GM12878 (cell line): ENCODE measurements around the gene AP3D1. TPM values are rescaled to one million over a fixed set of nuclear protein-coding genes. Genes with fewer than 3 reads are reported as not detected.
A peak's percentile ranks its signal among the peaks of the same experiment; 100 is the strongest.

Experiments used
- BACH1 ChIP-seq: fragments of 450-650 bp; IDR thresholded peaks from 2 replicates; pipeline ENCODE4 v1.6.1; 2017; ENCODE audit warnings: mild to moderate bottlenecking, borderline replicate concordance
- BHLHE40 ChIP-seq, 2 experiments: fragments of 450-650 bp in 1 of 2; IDR thresholded peaks; 2 replicates each; pipeline ENCODE4 v1.6.1; 2011 to 2017; ENCODE audit warnings: low read depth in 2 of 2, borderline replicate concordance in 1 of 2, improper control_type of control experiment in 1 of 2, low read length in 1 of 2, mild to moderate bottlenecking in 1 of 2
- CBFB ChIP-seq: IDR thresholded peaks from 2 replicates; pipeline ENCODE4 v1.6.1; 2016; ENCODE audit warnings: antibody characterized with exemption, low read depth
- CBX3 ChIP-seq: fragments of 200-600 bp; sonication (generic); IDR thresholded peaks from 2 replicates; pipeline ENCODE4 v1.6.1; 2016; ENCODE audit warnings: low read depth, borderline replicate concordance
- CHD2 ChIP-seq: IDR thresholded peaks from 2 replicates; pipeline ENCODE4 v1.6.1; 2011; ENCODE audit warnings: low read depth, low read length, improper control_type of control experiment, borderline replicate concordance
- EED ChIP-seq: sonication (generic); IDR thresholded peaks from 2 replicates; pipeline ENCODE4 v1.6.1; 2016; ENCODE audit warnings: antibody characterized with exemption, low read depth
- EGR1 ChIP-seq, 2 experiments: IDR thresholded peaks; 1 replicate in 1 of 2; 2 replicates in 1 of 2; pipeline ENCODE4 v1.6.1; 2011 to 2012; ENCODE audit warnings: low read depth in 2 of 2, low read length in 2 of 2, borderline replicate concordance in 1 of 2, mild to moderate bottlenecking in 1 of 2, moderate library complexity in 1 of 2
- GATAD2B ChIP-seq: fragments of 450-650 bp; conservative IDR thresholded peaks from 2 replicates; pipeline ENCODE4 v1.6.1; 2017; ENCODE audit warnings: low read depth, mild to moderate bottlenecking, moderate library complexity
- LARP7 ChIP-seq: fragments of 450-650 bp; IDR thresholded peaks from 2 replicates; pipeline ENCODE4 v1.6.1; 2017; ENCODE audit warnings: mild to moderate bottlenecking
- MTA3 ChIP-seq: IDR thresholded peaks from 2 replicates; pipeline ENCODE4 v1.6.1; 2012; ENCODE audit warnings: low read length, inconsistent platforms, borderline replicate concordance
- NFYA ChIP-seq: IDR thresholded peaks from 2 replicates; pipeline ENCODE4 v1.6.1; 2011; ENCODE audit warnings: low read depth, mild to moderate bottlenecking, low read length, improper control_type of control experiment, borderline replicate concordance
- NR2C1 ChIP-seq: fragments of 450-650 bp; IDR thresholded peaks from 2 replicates; pipeline ENCODE4 v1.6.1; 2017; ENCODE audit warnings: antibody characterized with exemption, mild to moderate bottlenecking, moderate library complexity
- POLR2AphosphoS5 ChIP-seq: IDR thresholded peaks from 2 replicates; pipeline ENCODE4 v1.6.1; 2011; ENCODE audit warnings: mild to moderate bottlenecking, low read length, inconsistent platforms
- RB1 ChIP-seq: fragments of 450-650 bp; formaldehyde crosslinking; IDR thresholded peaks from 2 replicates; pipeline ENCODE4 v1.6.1; 2017; ENCODE audit warnings: mild to moderate bottlenecking, borderline replicate concordance
- SP1 ChIP-seq: IDR thresholded peaks from one replicate; pipeline ENCODE4 v1.6.1; 2011; ENCODE audit warnings: low read depth, low read length
- STAT3 ChIP-seq: IDR thresholded peaks from 2 replicates; pipeline ENCODE4 v1.6.1; 2011; ENCODE audit warnings: low read depth, low read length, improper control_type of control experiment
- polyA plus RNA-seq, 11 experiments: library from polyadenylated mRNA; depleted of rRNA in 4 of 11; unstranded in 6 of 11; stranded (reverse) in 5 of 11; fragments of >200 nt; fragmentation: Nextera tagmentation in 4 of 11; fragmentation: Illumina TruSeq in 1 of 11; extraction: Ambion mirVana in 4 of 11; extraction: Trizol in 1 of 11; gene quantifications; 1 replicate in 1 of 11; 2 replicates in 10 of 11; pipeline versions ENCODE4 v1.2.1 to v1.2.3, GENCODE V29; 2011 to 2016; ENCODE audit warnings: inconsistent platforms in 2 of 11, missing spikeins in 2 of 11, low read depth in 1 of 11
- total RNA-seq, 4 experiments: library from RNA; depleted of rRNA in 3 of 4; stranded (reverse); fragments of >200 nt in 3 of 4; fragmentation: Illumina TruSeq in 1 of 4; extraction: Trizol in 1 of 4; gene quantifications; 2 replicates each; pipeline versions ENCODE4 v1.2.1 to v1.2.3, GENCODE V29; 2013 to 2021
- TF ChIP-seq, protein P1 (sequence below): fragments of 450-650 bp; formaldehyde crosslinking; IDR thresholded peaks from 2 replicates; pipeline ENCODE4 v1.4.0; 2022; ENCODE audit warnings: mild to moderate bottlenecking, moderate library complexity
- TF ChIP-seq, protein P2 (sequence below): fragments of 450-650 bp; IDR thresholded peaks from 2 replicates; pipeline ENCODE4 v1.6.1; 2017; ENCODE audit warnings: mild to moderate bottlenecking, moderate library complexity

The AP3D1 gene
- total and polyA plus RNA-seq, 10 of the 15 experiments (the other 5 are each of a cell fraction or from before 2014, with no cell fraction given): 1.5 to 108 (median 59.1) TPM

DNA sequence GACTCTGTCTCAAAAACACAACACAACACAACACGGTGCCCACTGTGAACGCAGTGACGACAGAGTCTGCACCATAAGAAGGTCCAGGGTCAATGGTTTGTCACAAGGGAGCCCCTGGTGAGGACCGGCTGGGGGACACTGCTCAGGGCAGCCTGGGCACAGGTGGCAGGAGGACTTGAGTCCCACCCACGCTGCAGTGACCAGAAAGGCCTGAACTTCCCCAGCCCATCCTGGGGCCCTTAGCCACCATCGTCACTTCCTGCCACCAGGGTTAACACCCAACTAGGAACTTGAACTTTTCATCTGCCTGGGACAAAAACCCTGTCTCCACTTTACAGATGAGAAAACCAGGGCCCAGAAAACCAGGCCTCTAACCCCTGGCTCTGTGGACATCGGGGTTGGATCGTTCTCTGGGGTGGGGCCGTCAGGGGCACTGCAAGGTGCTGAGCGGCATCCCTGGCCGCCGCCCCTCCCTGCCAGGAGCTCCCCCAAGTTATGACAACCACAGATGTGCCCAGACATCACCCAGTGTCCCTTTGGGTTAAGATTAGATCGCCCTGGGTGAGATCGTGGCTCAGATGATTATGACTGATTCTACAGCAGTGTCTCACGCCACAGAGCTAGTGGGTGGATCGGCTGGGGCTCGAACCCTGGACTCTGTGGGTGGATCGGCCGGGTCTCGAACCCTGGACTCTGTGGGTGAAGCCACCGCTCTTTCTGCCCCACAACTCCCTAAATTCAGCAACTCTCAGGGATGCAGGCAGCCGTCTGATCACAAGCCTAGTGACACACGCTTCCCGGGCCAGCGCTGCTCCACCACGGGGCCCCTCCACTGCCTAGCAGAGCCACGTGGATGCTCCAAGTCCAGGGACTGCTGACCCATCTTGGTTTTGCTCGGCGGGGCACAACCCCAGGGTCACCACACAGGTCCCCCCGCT, 69.2 kb downstream of the AP3D1 start (continued):
- TF ChIP-seq NFYA (no peak), CBFB (no peak), POLR2AphosphoS5 (peak; percentile 72), EGR1 (IDR thresholded peaks at IDR 0.05; ENCODE audit: borderline replicate concordance in 1 of 2, low read depth in 2 of 2, low read length in 2 of 2) (peak in 1 of 2 experiments; percentile 79; a peak in 2 of 3 replicates), STAT3 (no peak), CBX3 (no peak), LARP7 (peak; percentile 50), MTA3 (0 out of 2 replicates have a peak, but pooled peaks have one; percentile 12), RB1 (peak; percentile 25; the same call in 1 of the 2 replicates), GATAD2B (peak; percentile 59), SP1 (peak; percentile 4), BHLHE40 (IDR thresholded peaks at IDR 0.05; ENCODE audit: borderline replicate concordance in 1 of 2, low read depth in 2 of 2, low read length in 1 of 2) (peak in 1 of 2 experiments; percentile 46; a peak in 1 of 4 replicates), CHD2 (0 out of 2 replicates have a peak, but pooled peaks have one; percentile 11), EED (no peak), BACH1 (peak; percentile 72; the same call in 1 of the 2 replicates), NR2C1 (peak; percentile 41)
- TF ChIP-seq, protein P1, sequence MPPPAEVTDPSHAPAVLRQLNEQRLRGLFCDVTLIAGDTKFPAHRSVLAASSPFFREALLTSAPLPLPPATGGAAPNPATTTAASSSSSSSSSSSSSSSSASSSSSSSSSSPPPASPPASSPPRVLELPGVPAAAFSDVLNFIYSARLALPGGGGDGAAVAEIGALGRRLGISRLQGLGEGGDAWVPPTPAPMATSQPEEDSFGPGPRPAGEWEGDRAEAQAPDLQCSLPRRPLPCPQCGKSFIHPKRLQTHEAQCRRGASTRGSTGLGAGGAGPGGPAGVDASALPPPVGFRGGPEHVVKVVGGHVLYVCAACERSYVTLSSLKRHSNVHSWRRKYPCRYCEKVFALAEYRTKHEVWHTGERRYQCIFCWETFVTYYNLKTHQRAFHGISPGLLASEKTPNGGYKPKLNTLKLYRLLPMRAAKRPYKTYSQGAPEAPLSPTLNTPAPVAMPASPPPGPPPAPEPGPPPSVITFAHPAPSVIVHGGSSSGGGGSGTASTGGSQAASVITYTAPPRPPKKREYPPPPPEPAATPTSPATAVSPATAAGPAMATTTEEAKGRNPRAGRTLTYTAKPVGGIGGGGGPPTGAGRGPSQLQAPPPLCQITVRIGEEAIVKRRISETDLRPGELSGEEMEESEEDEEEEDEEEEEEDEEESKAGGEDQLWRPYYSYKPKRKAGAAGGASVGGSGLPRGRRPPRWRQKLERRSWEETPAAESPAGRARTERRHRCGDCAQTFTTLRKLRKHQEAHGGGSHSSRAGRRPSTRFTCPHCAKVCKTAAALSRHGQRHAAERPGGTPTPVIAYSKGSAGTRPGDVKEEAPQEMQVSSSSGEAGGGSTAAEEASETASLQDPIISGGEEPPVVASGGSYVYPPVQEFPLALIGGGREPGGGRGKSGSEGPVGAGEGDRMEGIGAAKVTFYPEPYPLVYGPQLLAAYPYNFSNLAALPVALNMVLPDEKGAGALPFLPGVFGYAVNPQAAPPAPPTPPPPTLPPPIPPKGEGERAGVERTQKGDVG (CRISPR knock-in tag): no peak
- TF ChIP-seq, protein P2, sequence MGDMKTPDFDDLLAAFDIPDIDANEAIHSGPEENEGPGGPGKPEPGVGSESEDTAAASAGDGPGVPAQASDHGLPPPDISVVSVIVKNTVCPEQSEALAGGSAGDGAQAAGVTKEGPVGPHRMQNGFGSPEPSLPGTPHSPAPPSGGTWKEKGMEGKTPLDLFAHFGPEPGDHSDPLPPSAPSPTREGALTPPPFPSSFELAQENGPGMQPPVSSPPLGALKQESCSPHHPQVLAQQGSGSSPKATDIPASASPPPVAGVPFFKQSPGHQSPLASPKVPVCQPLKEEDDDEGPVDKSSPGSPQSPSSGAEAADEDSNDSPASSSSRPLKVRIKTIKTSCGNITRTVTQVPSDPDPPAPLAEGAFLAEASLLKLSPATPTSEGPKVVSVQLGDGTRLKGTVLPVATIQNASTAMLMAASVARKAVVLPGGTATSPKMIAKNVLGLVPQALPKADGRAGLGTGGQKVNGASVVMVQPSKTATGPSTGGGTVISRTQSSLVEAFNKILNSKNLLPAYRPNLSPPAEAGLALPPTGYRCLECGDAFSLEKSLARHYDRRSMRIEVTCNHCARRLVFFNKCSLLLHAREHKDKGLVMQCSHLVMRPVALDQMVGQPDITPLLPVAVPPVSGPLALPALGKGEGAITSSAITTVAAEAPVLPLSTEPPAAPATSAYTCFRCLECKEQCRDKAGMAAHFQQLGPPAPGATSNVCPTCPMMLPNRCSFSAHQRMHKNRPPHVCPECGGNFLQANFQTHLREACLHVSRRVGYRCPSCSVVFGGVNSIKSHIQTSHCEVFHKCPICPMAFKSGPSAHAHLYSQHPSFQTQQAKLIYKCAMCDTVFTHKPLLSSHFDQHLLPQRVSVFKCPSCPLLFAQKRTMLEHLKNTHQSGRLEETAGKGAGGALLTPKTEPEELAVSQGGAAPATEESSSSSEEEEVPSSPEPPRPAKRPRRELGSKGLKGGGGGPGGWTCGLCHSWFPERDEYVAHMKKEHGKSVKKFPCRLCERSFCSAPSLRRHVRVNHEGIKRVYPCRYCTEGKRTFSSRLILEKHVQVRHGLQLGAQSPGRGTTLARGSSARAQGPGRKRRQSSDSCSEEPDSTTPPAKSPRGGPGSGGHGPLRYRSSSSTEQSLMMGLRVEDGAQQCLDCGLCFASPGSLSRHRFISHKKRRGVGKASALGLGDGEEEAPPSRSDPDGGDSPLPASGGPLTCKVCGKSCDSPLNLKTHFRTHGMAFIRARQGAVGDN: peak; percentile 92
